GM21737 (cell line): ENCODE data around the gene ALKBH7.

Experiments used
- ATAC-seq: cut with Tn5 transposase; IDR thresholded peaks from one replicate; pipeline ENCODE4 v1.9.1; 2021; ENCODE audit warnings: mild to moderate bottlenecking, moderate library complexity; ENCODE audit not compliant: unreplicated experiment

Gene ALKBH7

GRCh38 chr19:6423499-6424194 lies 51.1 kb downstream of the ALKBH7 start:
- ATAC-seq: no peak

GRCh38 chr19:6424195-6424938 lies 51.8 kb downstream of the ALKBH7 start, which contains the start of gene KHSRP:
TSS of gene KHSRP (minus strand) at chr19:6424811. CDS start at chr19:6424701, 110 bp downstream.
- peak; percentile 0 for ATAC-seq
